Islet precursor cell (in vitro differentiated cells): ENCODE measurements around the gene GOLGB1.
"Not testable (repeated sequence)": the region's sequence is repeated elsewhere in the genome, so short reads cannot be mapped to it uniquely, and the experiment has no call there.

Experiments used
- DNase-seq: peaks from one replicate; pipeline ENCODE4 v3.0.0-alpha.2; 2018

The GOLGB1 gene

GRCh38 chr3:121739902-121740301, 9.6 kb downstream of the GOLGB1 start:
- DNase-seq = no peak

GRCh38 chr3:121737644-121738043, 11.9 kb downstream of the GOLGB1 start:
- DNase-seq = no peak

- DNase-seq = no peak
These were observed 13.4 kb downstream of the GOLGB1 start for GRCh38 chr3:121736112-121736511.

GRCh38 chr3:121735047-121735696, 14.4 kb downstream of the GOLGB1 start:
- no peak for DNase-seq

- DNase-seq = peak; percentile 58
These were observed 18.4 kb downstream of the GOLGB1 start for GRCh38 chr3:121730940-121731687.

GRCh38 chr3:121724130-121724529, 25.4 kb downstream of the GOLGB1 start:
- DNase-seq = no peak

GRCh38 chr3:121723485-121723884, 26.1 kb downstream of the GOLGB1 start:
- DNase-seq = no peak

GRCh38 chr3:121722411-121722810, 27.1 kb downstream of the GOLGB1 start:
- no peak for DNase-seq

GRCh38 chr3:121720163-121720562, 29.4 kb downstream of the GOLGB1 start:
- DNase-seq = no peak

GRCh38 chr3:121719423-121719822, 30.1 kb downstream of the GOLGB1 start:
- DNase-seq = no peak

- no peak for DNase-seq
These were observed 31.2 kb downstream of the GOLGB1 start for GRCh38 chr3:121718205-121718846.

- DNase-seq = no peak
These were observed 39.2 kb downstream of the GOLGB1 start for GRCh38 chr3:121710347-121710746.

- DNase-seq = no peak
These were observed 41.8 kb downstream of the GOLGB1 start for GRCh38 chr3:121707531-121708273.

GRCh38 chr3:121705541-121705940, 44.0 kb downstream of the GOLGB1 start:
- no peak for DNase-seq

- DNase-seq = no peak
These were observed 45.6 kb downstream of the GOLGB1 start for GRCh38 chr3:121703973-121704372.

GRCh38 chr3:121698901-121699300, 50.6 kb downstream of the GOLGB1 start:
- no peak for DNase-seq

GRCh38 chr3:121698476-121698875, 51.1 kb downstream of the GOLGB1 start:
- DNase-seq = no peak

GRCh38 chr3:121696186-121696585, 53.4 kb downstream of the GOLGB1 start:
- DNase-seq = no peak

- no peak for DNase-seq
These were observed 57.4 kb downstream of the GOLGB1 start for GRCh38 chr3:121692010-121692699.

GRCh38 chr3:121690777-121691405, 58.6 kb downstream of the GOLGB1 start:
- DNase-seq = no peak

GRCh38 chr3:121688747-121689146, 60.8 kb downstream of the GOLGB1 start:
- DNase-seq = not testable (repeated sequence)

- DNase-seq = no peak
These were observed 67.7 kb downstream of the GOLGB1 start for GRCh38 chr3:121681792-121682191.
